Endothelial cell of umbilical vein (primary cell): Measurements from ENCODE around the gene TMEM181. TPM values are rescaled to one million over a fixed set of nuclear protein-coding genes. Genes with fewer than 3 reads are reported as not detected.

Experiments used
- BruUV-seq: library from RNA; stranded (reverse); fragments of 400-500 nt; replicated peaks from 2 replicates; lab custom pipeline; 2021; lab: Mats Ljungman, UMichigan
- CTCF ChIA-PET: fragments of 300-600, 350-600 bp; sonication (Branson Sonifier 250); formaldehyde crosslinking; loops from one replicate; lab custom pipeline; 2021; ENCODE audit warnings: antibody characterized with exemption, inconsistent platforms; lab: Charles Lee
- POLR2A ChIA-PET: fragments of 300-600, 350-600 bp; sonication (Branson Sonifier 250); formaldehyde crosslinking; loops from one replicate; lab custom pipeline; 2021; ENCODE audit warnings: antibody characterized with exemption, inconsistent platforms; lab: Charles Lee
- DNase-seq: peaks from one replicate; pipeline ENCODE4 v3.0.0-alpha.2; 2011; ENCODE audit warnings: low read depth, low spot score
- FAIRE-seq: peaks from 2 replicates; lab custom pipeline; 2011; peaks lifted over from hg19 to GRCh38; lab: Jason Lieb, UNC
- H2AFZ ChIP-seq: 2 replicates; pipeline ENCODE4 v1.6.0; 2012; ENCODE audit warnings: low read depth, low read length, control low read depth, inconsistent platforms
- H3K27ac ChIP-seq: 2 replicates; pipeline ENCODE4 v1.5.1; 2011; ENCODE audit warnings: low read depth, mild to moderate bottlenecking, control low read depth, low read length, moderate library complexity; ENCODE audit not compliant: insufficient read depth
- H3K27me3 ChIP-seq, 2 experiments: 2 replicates each; pipeline versions ENCODE4 v1.6.0 to v1.6.1; 2011; ENCODE audit warnings: low read length in 2 of 2, mixed read lengths in 1 of 2; ENCODE audit not compliant: control insufficient read depth in 2 of 2, insufficient read depth in 2 of 2
- H3K36me3 ChIP-seq, 2 experiments: 2 replicates in 1 of 2; 3 replicates in 1 of 2; pipeline ENCODE4 v1.5.1; 2011; ENCODE audit warnings: low read length in 2 of 2, mild to moderate bottlenecking in 1 of 2, moderate library complexity in 1 of 2; ENCODE audit not compliant: control insufficient read depth in 2 of 2, insufficient read depth in 2 of 2; ENCODE audit errors: extremely low read depth in 1 of 2
- H3K4me1 ChIP-seq: 3 replicates; pipeline ENCODE4 v1.5.1; 2011; ENCODE audit warnings: mild to moderate bottlenecking, low read length; ENCODE audit not compliant: control insufficient read depth, insufficient read depth; ENCODE audit errors: extremely low read depth
- H3K4me2 ChIP-seq: 2 replicates; pipeline ENCODE4 v1.6.1; 2011; ENCODE audit warnings: low read length, control low read depth, mixed read lengths; ENCODE audit not compliant: insufficient read depth
- H3K4me3 ChIP-seq, 3 experiments: fragments of 200-600 bp in 1 of 3; sonication (generic), shearing (Covaris generic) in 1 of 3; replicated peaks in 1 of 3; 2 replicates each; pipeline ENCODE4 v1.5.1; 2011 to 2016; ENCODE audit warnings: control low read depth in 3 of 3, low read length in 3 of 3, mild to moderate bottlenecking in 2 of 3, inconsistent platforms in 1 of 3, low read depth in 1 of 3, moderate library complexity in 1 of 3; ENCODE audit not compliant: insufficient read depth in 1 of 3
- H3K79me2 ChIP-seq: 2 replicates; pipeline ENCODE4 v1.6.0; 2012; ENCODE audit warnings: low read length, inconsistent platforms; ENCODE audit not compliant: control insufficient read depth, insufficient read depth
- H3K9ac ChIP-seq: replicated peaks from 2 replicates; pipeline ENCODE3; 2011; ENCODE audit warnings: low read length, control low read depth; ENCODE audit not compliant: insufficient read depth; ENCODE audit errors: extremely low read depth
- H3K9me1 ChIP-seq: replicated peaks from 3 replicates; pipeline ENCODE4 v1.6.0; 2011; ENCODE audit warnings: mild to moderate bottlenecking, low read length; ENCODE audit not compliant: control insufficient read depth, insufficient read depth; ENCODE audit errors: extremely low read depth
- H3K9me3 ChIP-seq: replicated peaks from 2 replicates; pipeline ENCODE4 v1.5.1; 2012; ENCODE audit warnings: low read length, inconsistent platforms; ENCODE audit not compliant: control insufficient read depth, insufficient read depth
- H4K20me1 ChIP-seq: replicated peaks from 2 replicates; pipeline ENCODE3; 2011; ENCODE audit warnings: mild to moderate bottlenecking, low read length; ENCODE audit not compliant: control insufficient read depth, insufficient read depth; ENCODE audit errors: extremely low read depth
- CTCF ChIP-seq, 2 donors: IDR thresholded peaks; 1 replicate in 1 of 2; 2 replicates in 1 of 2; pipeline ENCODE4 v1.5.1; 2011; ENCODE audit warnings: low read length in 2 of 2, mild to moderate bottlenecking in 2 of 2, moderate library complexity in 2 of 2, control low read depth in 1 of 2, inconsistent platforms in 1 of 2, low read depth in 1 of 2; ENCODE audit not compliant: insufficient read depth in 1 of 2; ENCODE audit errors: extremely low read depth in 1 of 2
- EZH2 ChIP-seq: IDR thresholded peaks from 2 replicates; pipeline ENCODE4 v1.6.1; 2012; ENCODE audit warnings: borderline replicate concordance, low read depth, mild to moderate bottlenecking, moderate library complexity, low read length, inconsistent platforms; ENCODE audit not compliant: severe bottlenecking
- GATA2 ChIP-seq: IDR thresholded peaks from 2 replicates; pipeline ENCODE4 v1.7.0; 2011; ENCODE audit warnings: low read depth, mild to moderate bottlenecking, moderate library complexity, mixed read lengths, low read length; ENCODE audit not compliant: insufficient read length, insufficient read depth
- JUN ChIP-seq: IDR thresholded peaks from 2 replicates; pipeline ENCODE4 v1.6.1; 2011; ENCODE audit warnings: borderline replicate concordance, low read depth; ENCODE audit not compliant: insufficient read length, insufficient read depth
- MYC ChIP-seq: IDR thresholded peaks from one replicate; pipeline ENCODE4 v1.6.1; 2011; ENCODE audit warnings: mild to moderate bottlenecking, low read depth, low read length
- POLR2A ChIP-seq: IDR thresholded peaks from 2 replicates; pipeline ENCODE4 v1.6.1; 2012; ENCODE audit warnings: low read depth, mild to moderate bottlenecking, control low read depth, low read length
- POLR2AphosphoS5 ChIP-seq: IDR thresholded peaks from 2 replicates; pipeline ENCODE4 v1.6.1; 2012; ENCODE audit warnings: low read depth, mild to moderate bottlenecking, control low read depth, low read length, moderate library complexity; ENCODE audit not compliant: insufficient read depth
- dilution Hi-C: fragments of 300-500 bp; cut with MboI; formaldehyde crosslinking; loops from one replicate; pipeline ENCODE4 v1.15.0; 2019; ENCODE audit warnings: low sequenced_read_pairs; ENCODE audit not compliant: extremely low pct_ligation_motif_present
- intact Hi-C: fragments of 100-400 bp; cut with micrococcal nuclease; formaldehyde crosslinking; loops from one replicate; pipeline ENCODE4 v1.10.0; 2022
- polyA plus RNA-seq, 4 experiments: library from polyadenylated mRNA; depleted of rRNA in 3 of 4; stranded (reverse) in 3 of 4; unstranded in 1 of 4; fragments of >200 nt; gene quantifications; 2 replicates each; pipeline versions ENCODE4 v1.2.1 to v1.2.3, GENCODE V29; 2011 to 2012; ENCODE audit warnings: missing spikeins in 1 of 4
- total RNA-seq: library from RNA; stranded (reverse); gene quantifications from 2 replicates; pipeline ENCODE4 v1.2.3, GENCODE V29; 2021
- TF ChIP-seq, protein P1 (sequence below): IDR thresholded peaks from 2 replicates; pipeline ENCODE4 v1.6.1; 2011; ENCODE audit not compliant: insufficient read depth, insufficient read length

The TMEM181 gene
- total and polyA plus RNA-seq, 2 donors (not counting 3 experiments of a cell fraction or from before 2014, with no cell fraction given), result 21.7 to 33.5 TPM

DNA sequence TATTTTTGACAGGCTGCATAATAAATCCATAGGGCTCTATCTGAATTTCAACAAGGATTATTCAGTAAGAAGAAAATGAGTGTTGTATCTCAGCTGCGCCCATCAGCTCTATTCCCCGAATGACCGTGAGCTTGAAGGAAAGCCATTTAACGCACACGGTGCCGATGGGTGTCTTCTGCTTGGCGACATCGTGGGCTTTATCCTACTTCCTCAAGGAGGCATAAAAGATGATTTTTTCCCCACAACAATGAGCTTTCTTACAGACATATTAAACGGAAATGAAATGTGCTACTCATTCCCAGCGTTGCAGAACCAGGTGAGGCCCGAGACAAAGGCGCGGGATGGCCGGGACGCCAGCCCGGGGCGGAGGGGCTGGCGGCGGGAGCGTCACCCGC is 83.9 kb downstream of the TMEM181 start:
- DNase-seq (no peak), FAIRE-seq (peak; percentile 62)
- peak overlapping the region; percentile 95 for H3K4me2 ChIP-seq
- TF ChIP-seq POLR2AphosphoS5 (no peak), MYC (no peak), JUN (no peak), POLR2A (no peak), GATA2 (no peak), CTCF (IDR thresholded peaks at IDR 0.05; ENCODE audit: extremely low read depth in 1 of 2, insufficient read depth in 1 of 2, low read depth in 1 of 2, low read length in 2 of 2) (no peak), EZH2 (no peak)
- TF ChIP-seq, protein P1, sequence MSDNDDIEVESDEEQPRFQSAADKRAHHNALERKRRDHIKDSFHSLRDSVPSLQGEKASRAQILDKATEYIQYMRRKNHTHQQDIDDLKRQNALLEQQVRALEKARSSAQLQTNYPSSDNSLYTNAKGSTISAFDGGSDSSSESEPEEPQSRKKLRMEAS, result no peak
- H2AFZ ChIP-seq, result no peak overlapping the region
- H4K20me1 ChIP-seq, result no peaks in the 10 kb centered on the region
- peaks cover 28% of the 10 kb centered on the region for H3K4me1 ChIP-seq
- H3K27me3 ChIP-seq, result no peaks in the 10 kb centered on the region
- peak overlapping the region; percentile 92 for H3K27ac ChIP-seq
- H3K9me1 ChIP-seq, result no peaks in the 10 kb centered on the region
- H3K79me2 ChIP-seq, result peaks cover 49% of the 10 kb centered on the region
- H3K36me3 ChIP-seq, result no peaks in the 10 kb centered on the region
- intact Hi-C loops, result loop anchor here (1.0 to 5.0 kb wide), 3 partner anchors 12 to 87 kb away; no protein-coding TSS in a partner anchor
- POLR2A ChIA-PET, result no interaction called here
- BruUV-seq, result no TSS peak
- CTCF ChIA-PET, result interaction anchor here (1.0 to 2.8 kb wide), 8 partner anchors 17 to 466 kb away, joined by 3 to 20 read pairs (median 6); no protein-coding TSS in a partner anchor
- peak overlapping the region; percentile 98 for H3K9ac ChIP-seq
- no peaks in the 10 kb centered on the region for H3K9me3 ChIP-seq
- dilution Hi-C loops, result no loop called here
- peak overlapping the region; percentile 74 to 92 (median 85) for H3K4me3 ChIP-seq
